ENCODE data around the gene PROK1.

DNA sequence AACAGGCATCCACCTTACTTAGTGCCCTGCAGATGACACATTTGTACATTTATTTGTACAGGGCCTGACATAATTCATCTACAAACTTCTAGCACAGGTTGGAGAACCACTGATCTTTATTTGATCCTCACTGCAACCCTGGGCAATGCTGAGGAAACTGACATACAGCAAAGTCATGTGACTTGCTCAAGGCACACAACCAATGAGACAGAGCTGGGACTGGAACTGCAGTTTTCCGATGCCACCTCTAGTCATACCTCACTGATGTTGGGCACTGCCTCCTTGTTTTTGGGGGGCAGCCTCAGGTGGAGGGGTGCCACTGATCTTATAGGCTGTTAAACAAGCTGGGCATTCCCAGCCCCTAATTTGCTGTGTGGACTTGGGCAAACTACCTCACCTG, 3.4 kb downstream of the PROK1 start:
- TF ChIP-seq, protein P1, sequence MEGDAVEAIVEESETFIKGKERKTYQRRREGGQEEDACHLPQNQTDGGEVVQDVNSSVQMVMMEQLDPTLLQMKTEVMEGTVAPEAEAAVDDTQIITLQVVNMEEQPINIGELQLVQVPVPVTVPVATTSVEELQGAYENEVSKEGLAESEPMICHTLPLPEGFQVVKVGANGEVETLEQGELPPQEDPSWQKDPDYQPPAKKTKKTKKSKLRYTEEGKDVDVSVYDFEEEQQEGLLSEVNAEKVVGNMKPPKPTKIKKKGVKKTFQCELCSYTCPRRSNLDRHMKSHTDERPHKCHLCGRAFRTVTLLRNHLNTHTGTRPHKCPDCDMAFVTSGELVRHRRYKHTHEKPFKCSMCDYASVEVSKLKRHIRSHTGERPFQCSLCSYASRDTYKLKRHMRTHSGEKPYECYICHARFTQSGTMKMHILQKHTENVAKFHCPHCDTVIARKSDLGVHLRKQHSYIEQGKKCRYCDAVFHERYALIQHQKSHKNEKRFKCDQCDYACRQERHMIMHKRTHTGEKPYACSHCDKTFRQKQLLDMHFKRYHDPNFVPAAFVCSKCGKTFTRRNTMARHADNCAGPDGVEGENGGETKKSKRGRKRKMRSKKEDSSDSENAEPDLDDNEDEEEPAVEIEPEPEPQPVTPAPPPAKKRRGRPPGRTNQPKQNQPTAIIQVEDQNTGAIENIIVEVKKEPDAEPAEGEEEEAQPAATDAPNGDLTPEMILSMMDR (IDR thresholded peaks at IDR 0.05) = no peak
- no peak for TF ChIP-seq POLR2A (IDR thresholded peaks at IDR 0.05)

All from prostate gland (tissue), 2 donors.